Right atrium auricular region (tissue), 2 donors: Measurements from ENCODE around the gene PRELP. TPM values are rescaled to one million over a fixed set of nuclear protein-coding genes. Genes with fewer than 3 reads are reported as not detected.

Experiments
- DNase-seq: peaks from one replicate; pipeline ENCODE4 v3.0.0-alpha.2; 2019; ENCODE audit warnings: low spot score
- H3K27ac ChIP-seq, 2 donors: fragments of 200-600 bp; sonication (generic); 1 replicate in 1 of 2; 2 replicates in 1 of 2; pipeline ENCODE4 v1.5.1; 2016 to 2019
- H3K27me3 ChIP-seq, 2 donors: fragments of 200-600 bp; sonication (generic); one replicate each; pipeline versions ENCODE4 v1.5.1 to v1.6.0; 2017 to 2019
- H3K36me3 ChIP-seq: fragments of 200-600 bp; sonication (generic); one replicate; pipeline ENCODE4 v1.5.1; 2016
- H3K4me1 ChIP-seq, 2 donors: fragments of 200-600 bp; sonication (generic); one replicate each; pipeline versions ENCODE4 v1.5.1 to v1.6.0; 2017 to 2019
- H3K4me3 ChIP-seq, 2 donors: fragments of 200-600 bp; sonication (generic); 1 replicate in 1 of 2; 2 replicates in 1 of 2; pipeline ENCODE4 v1.5.1; 2017 to 2019; ENCODE audit warnings: mild to moderate bottlenecking in 1 of 2, moderate library complexity in 1 of 2
- H3K9me3 ChIP-seq, 2 donors: fragments of 200-600 bp; sonication (generic); one replicate each; pipeline ENCODE4 v1.5.1; 2019
- CTCF ChIP-seq, 2 donors: fragments of 200-600 bp; sonication (generic); IDR thresholded peaks; one replicate each; pipeline ENCODE4 v1.5.1; 2019; ENCODE audit warnings: antibody characterized with exemption in 2 of 2
- total RNA-seq, 2 donors: library from RNA; depleted of rRNA; stranded (reverse); fragments of >200 nt; gene quantifications; one replicate each; pipeline ENCODE4 v1.1.0, GENCODE V29; 2016

The PRELP gene
- total RNA-seq, 2 donors from 2014 or later, result 54.5 to 243 TPM

DNA sequence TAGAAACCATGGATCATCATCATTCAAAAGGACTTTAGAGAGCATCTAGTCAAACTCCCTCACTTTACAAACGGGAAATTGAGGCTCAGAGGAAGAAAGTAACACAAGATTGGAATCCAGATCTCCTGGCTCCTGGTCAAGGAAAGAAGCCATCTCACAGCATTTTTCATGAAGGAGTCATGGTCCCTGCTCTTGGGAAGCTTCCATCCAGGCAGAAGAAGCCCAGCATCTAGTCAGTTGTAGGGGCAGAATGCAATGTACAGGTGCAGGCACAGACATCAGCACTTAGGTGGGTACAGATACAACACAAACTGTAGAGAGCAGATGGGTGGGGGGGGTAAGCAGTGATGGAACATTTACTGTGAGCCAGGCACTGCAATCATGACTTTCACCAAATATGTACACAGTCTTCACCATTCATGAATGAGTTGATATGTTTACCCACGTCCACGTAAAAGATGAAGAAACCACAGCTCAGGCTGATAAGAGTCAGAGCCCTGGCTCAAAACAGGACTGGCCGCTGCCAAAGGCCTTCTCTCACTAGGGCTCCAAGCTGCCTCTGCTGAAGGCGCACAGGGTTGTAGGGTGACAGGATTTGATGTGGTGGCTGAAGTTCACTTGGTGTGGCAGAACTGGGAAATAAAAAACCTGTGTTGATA lies 62.3 kb downstream of the PRELP start:
- Histone ChIP-seq H3K27me3 (no peaks in the 10 kb centered on the region), H3K4me3 (no peak overlapping the region), H3K4me1 (peaks cover 0 to 26% of the 10 kb centered on the region in 2 donors), H3K36me3 (no peaks in the 10 kb centered on the region), H3K9me3 (no peaks in the 10 kb centered on the region), H3K27ac (peak overlapping the region in 1 of 2 donors; percentile 41)
- no peak for TF ChIP-seq CTCF (IDR thresholded peaks at IDR 0.05)
- no peak for DNase-seq

DNA sequence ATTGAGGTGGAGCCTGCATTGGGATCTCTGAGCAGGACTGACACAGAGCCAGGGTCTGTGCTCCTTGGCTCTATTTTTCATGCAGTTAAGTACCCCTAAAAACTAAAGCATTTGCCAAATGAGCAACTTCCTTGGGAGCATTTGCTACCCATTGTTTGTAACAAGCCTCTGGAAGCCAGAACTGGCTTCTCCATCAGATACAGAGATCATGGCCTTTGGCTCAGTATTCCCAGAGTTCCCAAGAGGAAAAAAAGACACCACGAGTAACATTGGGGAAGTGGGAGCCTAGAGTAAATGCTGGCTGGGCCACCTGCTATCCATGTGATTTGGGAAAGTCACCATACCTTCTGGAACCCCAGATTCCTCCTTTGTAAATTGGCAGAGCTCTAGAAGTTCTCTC lies 63.1 kb downstream of the PRELP start:
- Histone ChIP-seq H3K27ac (peak overlapping the region in 1 of 2 donors; percentile 41), H3K36me3 (no peaks in the 10 kb centered on the region), H3K9me3 (no peaks in the 10 kb centered on the region), H3K27me3 (no peaks in the 10 kb centered on the region), H3K4me3 (no peak overlapping the region), H3K4me1 (peaks cover 0 to 26% of the 10 kb centered on the region in 2 donors)
- no peak for DNase-seq
- no peak for TF ChIP-seq CTCF (IDR thresholded peaks at IDR 0.05)

DNA sequence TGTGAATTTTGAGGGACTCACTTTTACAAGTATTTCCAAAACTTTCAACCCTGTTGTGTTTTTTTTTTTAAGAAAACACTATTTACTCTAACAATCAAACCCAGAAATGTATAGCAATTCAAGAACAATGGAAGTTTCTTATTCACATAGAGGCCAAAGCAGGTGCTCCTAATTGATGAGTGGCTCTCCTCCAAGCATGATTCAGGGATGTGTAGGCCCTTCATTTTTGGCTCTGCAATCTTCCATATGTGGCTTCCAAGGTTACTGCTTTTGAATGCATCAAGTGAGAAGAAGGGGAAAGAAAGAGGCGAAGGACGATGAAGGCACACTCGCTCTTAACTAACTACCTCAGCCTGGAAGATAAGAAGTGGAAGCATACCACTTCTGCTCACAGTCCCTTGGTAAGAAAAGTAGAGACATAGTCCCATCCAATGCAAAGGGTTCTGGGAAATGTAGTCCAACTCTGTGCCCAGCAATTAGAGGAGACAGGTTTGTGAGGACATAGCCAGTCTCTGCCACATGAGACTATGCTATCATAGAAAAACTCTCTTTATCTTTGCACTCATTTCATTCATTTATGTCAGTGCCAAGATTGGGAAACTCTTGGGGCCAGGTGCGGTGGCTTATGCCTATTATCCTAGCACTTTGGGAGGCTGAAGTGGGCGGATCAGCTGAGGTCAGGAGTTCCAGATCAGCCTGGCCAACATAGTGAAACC lies 64.4 kb downstream of the PRELP start:
- Histone ChIP-seq H3K4me3 (no peak overlapping the region), H3K9me3 (no peaks in the 10 kb centered on the region), H3K4me1 (peaks cover 0 to 19% of the 10 kb centered on the region in 2 donors), H3K27ac (no peak overlapping the region), H3K36me3 (no peaks in the 10 kb centered on the region), H3K27me3 (no peaks in the 10 kb centered on the region)
- DNase-seq, result no peak
- TF ChIP-seq CTCF (IDR thresholded peaks at IDR 0.05), result no peak

Other genes with a start within 250 kb of the PRELP start
- gene CHIT1, start 246.1 kb upstream of the PRELP start, total RNA-seq, result not detected
- gene BTG2, start 170.3 kb upstream of the PRELP start, total RNA-seq, result 100 to 1,000 TPM; 132 to 254 TPM
- gene FMOD, start 124.7 kb upstream of the PRELP start, total RNA-seq, result 100 to 1,000 TPM in 1 of 2 donors, 10 to 100 TPM in 1; 34.2 to 122 TPM
- gene OPTC, start 18.3 kb downstream of the PRELP start, total RNA-seq, result not detected
- 100 to 1,000 TPM in 1 of 2 donors, 10 to 100 TPM in 1; 86.1 to 171 TPM for gene ATP2B4, start 151.0 kb downstream of the PRELP start, total RNA-seq